GM19238 (cell line): ENCODE measurements around the gene EML1.

ENCODE experiments used
- DNase-seq: peaks from one replicate; pipeline ENCODE4 v3.0.0; 2011; ENCODE audit warnings: low spot score; ENCODE audit not compliant: insufficient read length

EML1 gene

GRCh38 chr14:99803803-99804202, 10.6 kb downstream of the EML1 start:
- no peak for DNase-seq

GRCh38 chr14:99805757-99806439, 12.7 kb downstream of the EML1 start:
- DNase-seq, result no peak

- DNase-seq, result no peak
These were observed 13.6 kb downstream of the EML1 start for GRCh38 chr14:99806836-99807235.

- DNase-seq, result no peak
These were observed 14.4 kb downstream of the EML1 start for GRCh38 chr14:99807413-99808153.

DNA sequence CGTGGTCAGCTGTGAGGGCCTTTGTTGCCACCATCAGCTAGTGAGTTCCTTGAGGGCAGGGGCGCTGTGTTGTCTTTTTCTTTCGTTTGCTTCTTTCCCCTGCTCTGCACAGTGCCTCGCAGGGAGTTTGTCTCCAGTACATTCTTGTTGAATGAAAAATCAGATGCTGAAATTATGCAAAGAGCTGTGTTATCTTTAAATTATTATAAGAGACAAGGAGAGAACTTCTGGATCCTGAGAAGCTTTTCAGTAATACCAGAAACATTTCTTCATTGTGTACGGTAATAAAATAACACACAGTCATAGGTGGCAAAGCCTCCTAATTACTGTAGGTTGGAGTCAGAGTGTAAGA, 14.9 kb downstream of the EML1 start:
- no peak for DNase-seq

DNA sequence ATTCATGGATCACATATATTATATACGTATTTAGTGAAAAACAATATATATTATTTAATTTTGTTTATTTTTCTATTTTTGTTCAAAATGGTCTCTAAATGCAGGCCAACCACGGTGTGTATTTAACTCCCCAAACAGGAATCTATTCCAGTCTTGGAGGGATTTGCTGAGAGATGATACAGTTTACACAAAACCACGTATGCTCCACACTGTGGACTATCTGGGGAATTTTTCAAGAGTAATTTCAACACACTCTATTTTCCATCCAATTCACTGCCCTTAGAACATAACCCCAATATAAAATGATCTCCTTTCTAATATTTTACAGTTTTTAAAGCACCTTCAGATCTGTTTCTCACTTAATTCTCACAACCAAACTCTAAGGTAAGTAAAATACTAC, 15.3 kb downstream of the EML1 start:
- DNase-seq, result no peak

- DNase-seq, result no peak
These were observed 16.1 kb downstream of the EML1 start for GRCh38 chr14:99809360-99809759.

- DNase-seq, result no peak
These were observed 16.8 kb downstream of the EML1 start for GRCh38 chr14:99809859-99810558.

DNA sequence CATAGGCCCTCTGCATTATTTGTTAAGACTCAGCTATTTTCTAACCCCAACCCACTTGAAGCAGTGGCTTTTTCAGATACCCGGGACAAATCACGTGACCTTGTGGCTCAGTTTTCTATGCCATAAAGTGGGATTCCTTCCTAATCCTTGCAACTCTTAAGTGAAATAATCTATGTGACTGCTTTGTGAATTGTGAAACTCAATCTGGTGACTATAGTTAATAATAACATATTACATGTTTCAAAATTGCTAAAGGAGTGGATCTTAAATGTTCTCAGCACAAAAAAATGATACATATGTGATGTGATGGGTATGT, 17.3 kb downstream of the EML1 start:
- no peak for DNase-seq

DNA sequence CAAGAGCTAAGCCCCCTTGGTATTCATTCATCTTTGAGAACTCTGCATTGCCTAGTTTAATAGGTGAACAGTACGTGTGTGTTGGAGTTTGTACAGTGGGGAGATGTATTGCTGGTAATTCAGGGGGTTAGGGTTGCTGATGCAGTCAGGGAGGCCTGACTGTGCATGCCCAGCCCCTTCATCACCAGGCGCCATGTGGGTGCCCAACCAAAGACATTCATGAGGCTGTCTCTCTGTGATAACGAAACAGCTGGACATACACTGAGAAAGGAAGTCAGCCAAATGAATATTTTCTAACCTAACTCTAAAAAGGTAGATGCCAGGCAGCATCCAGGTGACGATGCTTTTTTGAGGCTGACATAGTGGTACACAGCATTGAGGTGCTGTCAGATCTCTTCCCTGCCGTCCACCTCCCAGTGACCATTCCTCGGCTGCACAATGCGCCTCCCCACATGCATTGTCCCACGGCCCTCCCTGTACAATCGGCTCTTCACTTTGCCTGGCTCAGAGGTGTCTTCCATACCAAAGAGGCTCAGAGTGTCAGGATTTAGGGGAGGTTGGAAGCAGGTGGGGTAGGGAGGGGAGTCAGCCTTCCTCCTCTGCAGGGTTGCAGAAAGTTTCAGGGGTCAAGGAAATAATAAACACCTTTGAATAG, 19.0 kb downstream of the EML1 start:
- no peak for DNase-seq

GRCh38 chr14:99812892-99813291, 19.7 kb downstream of the EML1 start:
- no peak for DNase-seq

- no peak for DNase-seq
These were observed 22.5 kb downstream of the EML1 start for GRCh38 chr14:99815696-99816095.

- DNase-seq, result no peak
These were observed 23.0 kb downstream of the EML1 start for GRCh38 chr14:99816217-99816616.

DNA sequence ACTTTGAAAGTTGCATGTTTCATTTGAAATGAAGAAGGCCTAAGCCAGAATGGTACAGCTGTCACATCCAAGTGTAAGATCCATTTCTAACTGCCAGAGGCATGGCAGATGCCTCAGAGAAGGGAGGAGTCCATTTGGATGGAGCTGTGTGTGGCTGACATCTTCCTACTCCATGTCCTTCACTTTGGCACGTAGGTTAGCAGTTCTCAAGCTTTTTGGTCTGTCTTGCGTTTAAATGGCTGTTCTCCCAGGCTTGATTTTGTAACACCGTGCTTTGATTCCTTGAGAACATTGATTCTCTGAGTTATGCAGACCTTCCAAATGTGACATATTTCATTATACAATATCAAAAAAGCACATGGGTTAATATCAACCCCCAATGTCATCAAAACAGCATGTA, 23.4 kb downstream of the EML1 start:
- DNase-seq, result no peak

GRCh38 chr14:99817331-99817730, 24.1 kb downstream of the EML1 start:
- DNase-seq, result no peak

DNA sequence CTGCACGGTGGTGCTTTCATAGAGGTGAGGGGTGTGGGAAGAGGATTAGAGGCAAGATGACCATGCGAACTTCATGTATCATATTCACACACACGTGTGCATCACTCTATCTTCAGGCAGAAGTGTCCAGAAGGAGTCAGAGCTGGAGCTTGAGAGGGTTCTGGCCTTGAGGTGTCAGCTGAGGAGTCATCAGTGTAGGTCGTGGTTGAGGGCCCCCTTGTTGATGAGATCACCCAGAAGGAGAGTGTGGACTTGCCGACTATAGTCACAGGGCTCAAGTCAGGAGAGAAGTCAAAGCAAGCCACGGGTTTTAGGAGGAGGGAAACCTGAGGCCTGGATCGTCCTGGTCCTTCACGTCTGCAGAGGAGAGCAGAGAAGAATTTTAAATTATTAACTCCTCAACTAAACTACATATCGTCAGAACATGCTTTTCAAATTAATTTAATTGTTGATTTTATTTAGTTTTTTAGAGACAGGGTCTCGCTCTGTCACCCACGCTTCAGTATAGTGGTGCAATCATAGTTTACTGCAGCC, 25.4 kb downstream of the EML1 start:
- no peak for DNase-seq

DNA sequence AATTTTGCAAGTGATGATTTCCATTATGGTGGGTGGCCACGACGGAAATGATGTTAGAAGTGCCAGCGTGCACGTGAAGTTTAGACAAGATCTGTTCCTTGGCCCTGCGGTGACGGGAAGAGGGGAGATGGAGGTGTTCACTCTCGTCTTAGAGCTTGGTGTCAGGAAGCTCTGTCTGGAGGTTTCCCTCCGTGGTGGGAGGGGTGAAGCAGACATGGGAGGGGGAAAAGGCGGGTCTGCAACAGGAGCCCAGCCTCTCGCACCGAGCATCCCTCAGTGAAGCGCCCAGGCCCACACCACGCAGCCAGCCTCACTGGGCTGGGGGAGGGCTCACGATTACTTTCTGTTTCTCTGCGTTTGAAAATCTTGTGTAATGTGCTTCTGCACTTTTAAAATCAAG, 26.3 kb downstream of the EML1 start:
- no peak for DNase-seq

- no peak for DNase-seq
These were observed 27.6 kb downstream of the EML1 start for GRCh38 chr14:99820702-99821331.

DNA sequence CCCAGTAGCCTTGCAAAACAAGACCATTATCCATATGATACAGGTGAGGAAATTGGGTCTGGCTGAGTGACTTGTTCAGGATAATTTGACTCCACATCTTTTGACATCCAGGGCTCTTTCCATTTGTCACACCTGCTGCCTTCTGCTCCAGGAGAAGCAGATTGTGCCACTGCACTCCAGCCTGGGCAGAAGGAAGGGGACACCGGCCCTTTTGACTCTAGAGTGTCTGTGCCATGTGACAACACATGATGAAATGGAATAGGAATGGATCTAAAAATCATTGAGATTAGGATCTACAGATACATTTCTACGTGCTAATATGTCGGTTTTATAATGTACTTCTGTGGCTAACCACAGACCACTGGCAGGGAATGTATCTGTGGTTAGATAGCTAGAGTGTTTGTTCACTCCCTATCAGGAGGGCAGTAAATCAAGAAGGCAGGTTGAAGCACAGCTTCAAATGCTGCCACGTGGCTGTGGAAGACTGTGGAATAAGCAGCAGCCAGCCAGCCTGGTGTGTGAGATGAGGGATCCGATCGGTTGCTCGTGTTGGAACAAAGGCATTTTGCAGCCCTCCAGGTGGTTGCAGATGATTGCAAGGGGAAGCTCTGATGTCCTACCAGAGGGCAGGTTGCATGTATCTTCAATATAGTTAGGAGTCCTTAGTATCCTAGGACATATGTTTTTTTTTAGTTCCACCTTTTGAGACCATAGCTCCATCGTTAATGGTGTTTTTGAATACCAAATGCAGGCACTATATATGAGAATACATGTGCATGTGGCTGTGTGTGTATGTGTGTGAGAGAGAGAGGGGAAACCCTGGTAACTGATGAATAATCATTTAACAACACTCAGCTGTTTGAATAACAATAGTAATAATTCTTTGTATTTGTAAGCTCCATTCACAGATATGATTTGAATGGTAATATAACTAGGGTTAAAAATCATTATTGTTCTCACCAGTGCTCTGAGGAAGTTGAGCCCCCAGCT, 28.6 kb downstream of the EML1 start:
- no peak for DNase-seq

GRCh38 chr14:99822800-99823455, 29.7 kb downstream of the EML1 start:
- no peak for DNase-seq
